Peyer's patch (tissue), 4 donors: ENCODE measurements around the gene OR10A5.

Experiments
- POLR2A ChIP-seq, 2 donors: fragments of 450-650 bp; IDR thresholded peaks; one replicate each; pipeline ENCODE4 v1.5.1; 2017; ENCODE audit warnings: antibody characterized with exemption in 2 of 2, mild to moderate bottlenecking in 2 of 2, moderate library complexity in 2 of 2
- TF ChIP-seq, protein P1 (sequence below), 6 experiments: fragments of 450-650 bp in 4 of 6; fragments of 200-600 bp in 2 of 6; sonication (generic) in 1 of 6; IDR thresholded peaks; one replicate each; pipeline ENCODE4 v1.5.1; 2017 to 2019; ENCODE audit warnings: antibody characterized with exemption in 6 of 6, mild to moderate bottlenecking in 3 of 6, moderate library complexity in 1 of 6

DNA sequence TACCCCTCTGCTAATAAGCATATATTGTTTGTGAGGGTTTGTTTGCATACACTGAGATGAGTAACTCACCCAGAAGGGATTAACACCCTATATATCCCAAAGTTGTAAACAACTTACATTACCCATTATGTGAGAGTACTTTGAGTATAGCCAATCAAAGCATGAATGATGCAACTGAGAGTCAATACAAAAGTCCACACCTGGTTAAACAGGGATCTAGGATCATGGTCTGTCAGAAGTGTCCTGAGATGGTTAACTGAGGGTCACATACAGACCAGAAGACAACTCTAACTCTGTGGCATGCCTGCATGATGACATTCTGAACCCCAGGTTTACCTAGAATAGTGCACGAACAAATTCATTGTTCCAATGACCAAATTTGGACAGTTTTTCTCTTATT lies 17.4 kb upstream of the OR10A5 start:
- TF ChIP-seq, protein P1, sequence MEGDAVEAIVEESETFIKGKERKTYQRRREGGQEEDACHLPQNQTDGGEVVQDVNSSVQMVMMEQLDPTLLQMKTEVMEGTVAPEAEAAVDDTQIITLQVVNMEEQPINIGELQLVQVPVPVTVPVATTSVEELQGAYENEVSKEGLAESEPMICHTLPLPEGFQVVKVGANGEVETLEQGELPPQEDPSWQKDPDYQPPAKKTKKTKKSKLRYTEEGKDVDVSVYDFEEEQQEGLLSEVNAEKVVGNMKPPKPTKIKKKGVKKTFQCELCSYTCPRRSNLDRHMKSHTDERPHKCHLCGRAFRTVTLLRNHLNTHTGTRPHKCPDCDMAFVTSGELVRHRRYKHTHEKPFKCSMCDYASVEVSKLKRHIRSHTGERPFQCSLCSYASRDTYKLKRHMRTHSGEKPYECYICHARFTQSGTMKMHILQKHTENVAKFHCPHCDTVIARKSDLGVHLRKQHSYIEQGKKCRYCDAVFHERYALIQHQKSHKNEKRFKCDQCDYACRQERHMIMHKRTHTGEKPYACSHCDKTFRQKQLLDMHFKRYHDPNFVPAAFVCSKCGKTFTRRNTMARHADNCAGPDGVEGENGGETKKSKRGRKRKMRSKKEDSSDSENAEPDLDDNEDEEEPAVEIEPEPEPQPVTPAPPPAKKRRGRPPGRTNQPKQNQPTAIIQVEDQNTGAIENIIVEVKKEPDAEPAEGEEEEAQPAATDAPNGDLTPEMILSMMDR (IDR thresholded peaks at IDR 0.05), result no peak
- TF ChIP-seq POLR2A (IDR thresholded peaks at IDR 0.05), result no peak
